ENCODE results near the gene PHF20.

PHF20 gene

DNA sequence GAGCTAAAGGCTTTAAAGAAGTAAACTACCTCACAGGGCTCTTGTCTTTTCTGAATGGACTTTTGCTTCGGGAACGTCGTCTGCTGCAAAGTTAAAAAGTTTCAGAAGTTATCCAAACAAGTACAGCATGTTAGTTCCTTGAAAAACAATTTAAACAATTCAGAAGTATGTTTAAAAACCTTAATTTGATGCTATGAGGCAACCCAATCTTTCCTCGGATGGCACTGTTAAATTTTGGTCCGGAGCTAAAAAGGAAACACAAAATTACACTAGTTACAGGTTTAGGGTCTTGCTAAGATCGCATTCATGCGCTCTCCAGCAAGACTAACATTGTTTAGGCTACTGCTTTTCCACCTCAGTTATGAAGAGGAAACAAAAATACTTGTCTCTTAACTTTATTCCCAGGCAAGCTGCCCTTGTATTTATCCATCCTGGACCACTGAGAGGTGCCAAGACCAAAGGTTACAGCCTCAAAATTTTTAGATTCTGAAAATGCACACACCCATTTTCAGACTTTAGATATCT is 42.5 kb upstream of the PHF20 start:
- peaks cover 19% of the 10 kb centered on the region for H3K4me1 ChIP-seq (ENCODE audit: insufficient read depth, poor library complexity, severe bottlenecking)
- H3K27me3 ChIP-seq (ENCODE audit: insufficient read depth, poor library complexity, severe bottlenecking) = no peaks in the 10 kb centered on the region
- TF ChIP-seq, protein P1, sequence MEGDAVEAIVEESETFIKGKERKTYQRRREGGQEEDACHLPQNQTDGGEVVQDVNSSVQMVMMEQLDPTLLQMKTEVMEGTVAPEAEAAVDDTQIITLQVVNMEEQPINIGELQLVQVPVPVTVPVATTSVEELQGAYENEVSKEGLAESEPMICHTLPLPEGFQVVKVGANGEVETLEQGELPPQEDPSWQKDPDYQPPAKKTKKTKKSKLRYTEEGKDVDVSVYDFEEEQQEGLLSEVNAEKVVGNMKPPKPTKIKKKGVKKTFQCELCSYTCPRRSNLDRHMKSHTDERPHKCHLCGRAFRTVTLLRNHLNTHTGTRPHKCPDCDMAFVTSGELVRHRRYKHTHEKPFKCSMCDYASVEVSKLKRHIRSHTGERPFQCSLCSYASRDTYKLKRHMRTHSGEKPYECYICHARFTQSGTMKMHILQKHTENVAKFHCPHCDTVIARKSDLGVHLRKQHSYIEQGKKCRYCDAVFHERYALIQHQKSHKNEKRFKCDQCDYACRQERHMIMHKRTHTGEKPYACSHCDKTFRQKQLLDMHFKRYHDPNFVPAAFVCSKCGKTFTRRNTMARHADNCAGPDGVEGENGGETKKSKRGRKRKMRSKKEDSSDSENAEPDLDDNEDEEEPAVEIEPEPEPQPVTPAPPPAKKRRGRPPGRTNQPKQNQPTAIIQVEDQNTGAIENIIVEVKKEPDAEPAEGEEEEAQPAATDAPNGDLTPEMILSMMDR (IDR thresholded peaks at IDR 0.05; ENCODE audit: poor library complexity, severe bottlenecking) = no peak
- DNase-seq (ENCODE audit: low spot score) (no peak), ATAC-seq (ENCODE audit: low read depth) (no peak)
- H3K36me3 ChIP-seq (ENCODE audit: low read depth) = peaks cover 100% of the 10 kb centered on the region
- no peak overlapping the region for H3K4me3 ChIP-seq (ENCODE audit: severe bottlenecking)
- H3K9me3 ChIP-seq (ENCODE audit: severe bottlenecking) = no peaks in the 10 kb centered on the region
- no peak overlapping the region for H3K27ac ChIP-seq (ENCODE audit: poor library complexity, severe bottlenecking)

DNA sequence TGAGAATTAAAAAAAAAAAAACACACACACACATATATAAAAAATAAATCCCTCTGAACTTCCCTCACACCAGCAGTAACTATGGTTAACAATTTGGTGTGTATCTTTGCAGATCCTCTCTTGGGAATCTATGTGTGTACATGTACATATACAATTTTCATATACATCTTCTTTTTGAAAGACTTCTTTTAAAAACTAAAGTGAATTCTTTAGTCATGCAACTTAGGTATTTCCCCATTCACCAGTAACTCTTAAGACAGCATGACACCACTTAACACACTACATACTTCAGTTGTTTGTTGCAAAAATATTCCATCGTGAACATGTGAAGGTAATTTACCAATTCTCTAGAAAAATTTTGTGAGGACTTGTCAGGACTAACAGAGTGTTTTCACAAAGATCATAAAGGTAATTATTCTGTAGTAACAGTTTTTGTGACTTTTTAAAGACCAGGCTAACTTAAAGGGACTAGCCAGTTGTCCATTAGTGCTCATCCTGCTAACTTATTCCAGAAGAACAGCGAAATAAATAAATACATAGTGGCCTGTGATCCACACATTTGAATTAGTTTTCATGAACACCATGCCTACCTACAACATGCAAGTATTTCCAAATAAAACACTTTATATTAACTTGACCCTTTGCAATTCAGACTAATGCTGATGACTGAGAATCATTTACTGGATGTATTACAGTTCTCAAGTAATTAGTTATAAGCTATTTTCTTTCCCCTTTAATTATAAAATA is 41.8 kb upstream of the PHF20 start:
- DNase-seq (ENCODE audit: low spot score) = no peak
- Histone ChIP-seq H3K27ac (ENCODE audit: poor library complexity, severe bottlenecking) (no peak overlapping the region), H3K27me3 (ENCODE audit: insufficient read depth, poor library complexity, severe bottlenecking) (no peaks in the 10 kb centered on the region), H3K9me3 (ENCODE audit: severe bottlenecking) (no peaks in the 10 kb centered on the region), H3K36me3 (ENCODE audit: low read depth) (peaks cover 100% of the 10 kb centered on the region), H3K4me1 (ENCODE audit: insufficient read depth, poor library complexity, severe bottlenecking) (peaks cover 26% of the 10 kb centered on the region), H3K4me3 (ENCODE audit: severe bottlenecking) (no peak overlapping the region)
- TF ChIP-seq, protein P1 (IDR thresholded peaks at IDR 0.05; ENCODE audit: poor library complexity, severe bottlenecking) = no peak
- no peak for ATAC-seq (ENCODE audit: low read depth)

DNA sequence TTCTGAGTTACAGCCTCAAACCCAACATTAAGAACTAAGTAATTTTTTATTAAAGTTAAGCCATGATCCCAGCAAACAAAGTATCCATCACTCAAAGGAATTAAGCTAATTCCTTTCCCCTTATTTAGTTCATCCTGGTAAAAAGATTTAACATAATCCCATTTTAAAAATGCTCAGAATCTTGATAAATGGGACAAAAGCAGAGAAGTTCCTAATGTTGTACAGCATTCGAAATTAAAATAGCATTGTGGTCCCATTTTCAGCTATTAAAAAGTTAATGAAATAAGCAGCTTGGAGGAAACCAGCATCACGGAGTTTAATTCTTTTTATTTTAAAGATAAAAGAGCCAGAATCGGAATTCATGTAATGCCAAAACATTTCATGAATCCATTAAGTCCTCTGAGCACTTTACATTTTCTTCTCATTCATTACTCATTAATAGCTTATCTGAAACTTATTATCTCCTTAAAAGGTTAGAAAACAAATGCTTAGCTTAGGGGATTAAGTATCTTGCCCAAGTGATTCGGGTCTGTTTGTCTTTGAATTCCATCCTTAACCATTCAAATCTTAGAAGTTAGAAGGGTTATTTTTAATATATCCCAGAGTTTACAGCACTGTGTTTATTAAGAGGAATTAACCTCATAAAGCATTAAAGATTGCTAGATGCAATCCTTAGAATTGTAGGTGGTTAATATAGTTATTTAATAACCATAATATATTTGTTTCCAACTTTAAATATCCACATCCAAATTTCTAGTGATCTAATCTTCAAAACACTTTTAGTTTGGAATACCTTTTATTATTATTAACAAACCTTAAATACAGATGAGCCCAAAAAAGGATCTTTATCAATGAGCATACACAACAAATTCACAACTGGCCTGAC is 41.0 kb upstream of the PHF20 start:
- DNase-seq (ENCODE audit: low spot score) (no peak), ATAC-seq (ENCODE audit: low read depth) (no peak)
- H3K27me3 ChIP-seq (ENCODE audit: insufficient read depth, poor library complexity, severe bottlenecking) = no peaks in the 10 kb centered on the region
- TF ChIP-seq, protein P1 (IDR thresholded peaks at IDR 0.05; ENCODE audit: poor library complexity, severe bottlenecking) = no peak
- no peaks in the 10 kb centered on the region for H3K9me3 ChIP-seq (ENCODE audit: severe bottlenecking)
- H3K27ac ChIP-seq (ENCODE audit: poor library complexity, severe bottlenecking) = no peak overlapping the region
- H3K4me1 ChIP-seq (ENCODE audit: insufficient read depth, poor library complexity, severe bottlenecking) = peaks cover 34% of the 10 kb centered on the region
- peaks cover 100% of the 10 kb centered on the region for H3K36me3 ChIP-seq (ENCODE audit: low read depth)
- H3K4me3 ChIP-seq (ENCODE audit: severe bottlenecking) = no peak overlapping the region

DNA sequence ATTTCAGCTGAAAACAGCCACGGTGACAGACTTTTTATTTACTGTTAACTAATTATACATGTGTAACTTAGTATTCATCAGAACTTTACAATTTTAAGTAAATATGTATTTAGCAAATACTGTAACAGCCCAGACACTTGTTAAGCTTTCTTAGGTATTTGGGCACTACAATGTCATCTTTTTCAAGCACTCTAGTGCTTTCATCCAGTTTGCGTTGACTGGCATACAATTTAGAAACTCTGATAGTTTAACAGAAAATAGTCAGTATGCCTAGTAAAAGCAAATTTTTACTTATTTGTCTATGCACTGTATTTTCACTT is 40.4 kb upstream of the PHF20 start:
- Histone ChIP-seq H3K4me1 (ENCODE audit: insufficient read depth, poor library complexity, severe bottlenecking) (peaks cover 40% of the 10 kb centered on the region), H3K4me3 (ENCODE audit: severe bottlenecking) (no peak overlapping the region), H3K27me3 (ENCODE audit: insufficient read depth, poor library complexity, severe bottlenecking) (no peaks in the 10 kb centered on the region), H3K9me3 (ENCODE audit: severe bottlenecking) (no peaks in the 10 kb centered on the region), H3K36me3 (ENCODE audit: low read depth) (peaks cover 100% of the 10 kb centered on the region), H3K27ac (ENCODE audit: poor library complexity, severe bottlenecking) (no peak overlapping the region)
- no peak for DNase-seq (ENCODE audit: low spot score)
- TF ChIP-seq, protein P1 (IDR thresholded peaks at IDR 0.05; ENCODE audit: poor library complexity, severe bottlenecking) = no peak
- ATAC-seq (ENCODE audit: low read depth) = no peak
